ENCODE measurements around the gene KIAA0930.
"Not testable (repeated sequence)": the region's sequence is repeated elsewhere in the genome, so short reads cannot be mapped to it uniquely, and the experiment has no call there.

Gene KIAA0930

GRCh38 chr22:45259754-45260394 lies 19.2 kb upstream of the KIAA0930 start:
- no peak for DNase-seq
- Histone ChIP-seq H3K79me2 (ENCODE audit: control insufficient read depth, insufficient read depth, low read length) (no peaks in the 10 kb centered on the region), H4K5ac (ENCODE audit: low read length) (no peak overlapping the region), H3K56ac (ENCODE audit: low read length) (no peak overlapping the region), H3K4ac (ENCODE audit: low read depth, low read length) (no peak overlapping the region), H3K23ac (ENCODE audit: low read length) (no peak overlapping the region), H4K8ac (ENCODE audit: low read depth, low read length) (no peak overlapping the region), H3K27ac (ENCODE audit: low read depth, low read length) (no peak overlapping the region), H2BK15ac (replicated peaks; ENCODE audit: low read depth) (no peak overlapping the region), H3K4me3 (ENCODE audit: low read length) (no peak overlapping the region), H2BK5ac (ENCODE audit: low read length) (no peak overlapping the region), H3K27me3 (ENCODE audit: insufficient read depth, low read length, poor library complexity) (no peaks in the 10 kb centered on the region), H3K4me2 (ENCODE audit: low read length) (no peak overlapping the region), H3K9ac (ENCODE audit: low read length) (no peak overlapping the region), H2AK5ac (ENCODE audit: low read length) (no peak overlapping the region), H3K4me1 (ENCODE audit: control insufficient read depth, low read depth, low read length) (no peaks in the 10 kb centered on the region), H2BK120ac (ENCODE audit: low read depth, low read length) (no peak overlapping the region), H3K36me3 (ENCODE audit: control insufficient read depth, insufficient read depth, low read length) (no peaks in the 10 kb centered on the region), H3K18ac (ENCODE audit: low read length) (no peak overlapping the region), H3K79me1 (ENCODE audit: low read length) (no peaks in the 10 kb centered on the region)
- no CpG with 5 or more reads among the region's 10 CpGs for WGBS (ENCODE audit: extremely low coverage, insufficient coverage, low lambda C conversion rate)

- not testable (repeated sequence) for H2BK15ac ChIP-seq (replicated peaks; ENCODE audit: low read depth); H2BK5ac ChIP-seq (ENCODE audit: low read length); H3K27ac ChIP-seq (ENCODE audit: low read depth, low read length); H3K4me3 ChIP-seq (ENCODE audit: low read length); H3K56ac ChIP-seq (ENCODE audit: low read length); H3K23ac ChIP-seq (ENCODE audit: low read length); H3K79me2 ChIP-seq (ENCODE audit: control insufficient read depth, insufficient read depth, low read length); H3K4me1 ChIP-seq (ENCODE audit: control insufficient read depth, low read depth, low read length); DNase-seq; H4K8ac ChIP-seq (ENCODE audit: low read depth, low read length); H3K9ac ChIP-seq (ENCODE audit: low read length); H2AK5ac ChIP-seq (ENCODE audit: low read length); H3K36me3 ChIP-seq (ENCODE audit: control insufficient read depth, insufficient read depth, low read length); H3K79me1 ChIP-seq (ENCODE audit: low read length); H3K18ac ChIP-seq (ENCODE audit: low read length); H3K4me2 ChIP-seq (ENCODE audit: low read length); H3K4ac ChIP-seq (ENCODE audit: low read depth, low read length); H4K5ac ChIP-seq (ENCODE audit: low read length); H3K27me3 ChIP-seq (ENCODE audit: insufficient read depth, low read length, poor library complexity); H2BK120ac ChIP-seq (ENCODE audit: low read depth, low read length)
- no CpG with 5 or more reads among the region's 4 CpGs for WGBS (ENCODE audit: extremely low coverage, insufficient coverage, low lambda C conversion rate)
These were observed 17.2 kb upstream of the KIAA0930 start for GRCh38 chr22:45257941-45258340.

GRCh38 chr22:45254789-45255278 lies 14.1 kb upstream of the KIAA0930 start:
- Histone ChIP-seq H3K56ac (ENCODE audit: low read length) (peak overlapping the region; percentile 56), H3K4me3 (ENCODE audit: low read length) (no peak overlapping the region), H3K36me3 (ENCODE audit: control insufficient read depth, insufficient read depth, low read length) (no peaks in the 10 kb centered on the region), H4K5ac (ENCODE audit: low read length) (no peak overlapping the region), H3K23ac (ENCODE audit: low read length) (no peak overlapping the region), H3K18ac (ENCODE audit: low read length) (no peak overlapping the region), H3K27ac (ENCODE audit: low read depth, low read length) (no peak overlapping the region), H4K8ac (ENCODE audit: low read depth, low read length) (no peak overlapping the region), H2BK5ac (ENCODE audit: low read length) (no peak overlapping the region), H3K27me3 (ENCODE audit: insufficient read depth, low read length, poor library complexity) (no peaks in the 10 kb centered on the region), H3K79me1 (ENCODE audit: low read length) (no peaks in the 10 kb centered on the region), H2AK5ac (ENCODE audit: low read length) (no peak overlapping the region), H2BK120ac (ENCODE audit: low read depth, low read length) (no peak overlapping the region), H3K4ac (ENCODE audit: low read depth, low read length) (no peak overlapping the region), H2BK15ac (replicated peaks; ENCODE audit: low read depth) (no peak overlapping the region), H3K4me1 (ENCODE audit: control insufficient read depth, low read depth, low read length) (no peaks in the 10 kb centered on the region), H3K79me2 (ENCODE audit: control insufficient read depth, insufficient read depth, low read length) (no peaks in the 10 kb centered on the region), H3K9ac (ENCODE audit: low read length) (no peak overlapping the region), H3K4me2 (ENCODE audit: low read length) (no peak overlapping the region)
- no CpG with 5 or more reads among the region's 6 CpGs for WGBS (ENCODE audit: extremely low coverage, insufficient coverage, low lambda C conversion rate)
- DNase-seq = no peak

- Histone ChIP-seq H2BK5ac (ENCODE audit: low read length) (no peak overlapping the region), H3K4me1 (ENCODE audit: control insufficient read depth, low read depth, low read length) (no peaks in the 10 kb centered on the region)
- DNase-seq = no peak
These were observed 13.7 kb upstream of the KIAA0930 start for GRCh38 chr22:45254388-45254787.

GRCh38 chr22:45253039-45253641 lies 12.4 kb upstream of the KIAA0930 start:
- no peak overlapping the region for H2AK5ac ChIP-seq (ENCODE audit: low read length)
- H3K4me2 ChIP-seq (ENCODE audit: low read length) = no peak overlapping the region
- DNase-seq = no peak
- no peak overlapping the region for H3K4me3 ChIP-seq (ENCODE audit: low read length)
- H2BK120ac ChIP-seq (ENCODE audit: low read depth, low read length) = no peak overlapping the region
- H3K27ac ChIP-seq (ENCODE audit: low read depth, low read length) = no peak overlapping the region
- H3K4ac ChIP-seq (ENCODE audit: low read depth, low read length) = no peak overlapping the region
- no CpG with 5 or more reads among the region's 10 CpGs for WGBS (ENCODE audit: extremely low coverage, insufficient coverage, low lambda C conversion rate)
- H3K79me1 ChIP-seq (ENCODE audit: low read length) = no peaks in the 10 kb centered on the region
- no peak overlapping the region for H4K8ac ChIP-seq (ENCODE audit: low read depth, low read length)
- H4K5ac ChIP-seq (ENCODE audit: low read length) = no peak overlapping the region
- no peak overlapping the region for H3K9ac ChIP-seq (ENCODE audit: low read length)
- no peaks in the 10 kb centered on the region for H3K36me3 ChIP-seq (ENCODE audit: control insufficient read depth, insufficient read depth, low read length)
- no peaks in the 10 kb centered on the region for H3K4me1 ChIP-seq (ENCODE audit: control insufficient read depth, low read depth, low read length)
- H2BK15ac ChIP-seq (replicated peaks; ENCODE audit: low read depth) = no peak overlapping the region
- no peak overlapping the region for H3K23ac ChIP-seq (ENCODE audit: low read length)
- H3K79me2 ChIP-seq (ENCODE audit: control insufficient read depth, insufficient read depth, low read length) = no peaks in the 10 kb centered on the region
- no peak overlapping the region for H3K18ac ChIP-seq (ENCODE audit: low read length)
- H3K56ac ChIP-seq (ENCODE audit: low read length) = no peak overlapping the region
- H3K27me3 ChIP-seq (ENCODE audit: insufficient read depth, low read length, poor library complexity) = no peaks in the 10 kb centered on the region
- H2BK5ac ChIP-seq (ENCODE audit: low read length) = no peak overlapping the region

More at GRCh38 chr22:45254388-45254787, 13.7 kb upstream of the KIAA0930 start:
- Histone ChIP-seq H3K4me3 (ENCODE audit: low read length) (no peak overlapping the region), H3K4ac (ENCODE audit: low read depth, low read length) (no peak overlapping the region), H3K36me3 (ENCODE audit: control insufficient read depth, insufficient read depth, low read length) (no peaks in the 10 kb centered on the region), H2AK5ac (ENCODE audit: low read length) (no peak overlapping the region), H3K4me2 (ENCODE audit: low read length) (no peak overlapping the region), H3K23ac (ENCODE audit: low read length) (no peak overlapping the region), H4K8ac (ENCODE audit: low read depth, low read length) (no peak overlapping the region), H2BK15ac (replicated peaks; ENCODE audit: low read depth) (no peak overlapping the region), H3K27me3 (ENCODE audit: insufficient read depth, low read length, poor library complexity) (no peaks in the 10 kb centered on the region), H2BK120ac (ENCODE audit: low read depth, low read length) (no peak overlapping the region), H4K5ac (ENCODE audit: low read length) (no peak overlapping the region), H3K9ac (ENCODE audit: low read length) (no peak overlapping the region), H3K18ac (ENCODE audit: low read length) (no peak overlapping the region), H3K56ac (ENCODE audit: low read length) (peak overlapping the region; percentile 56), H3K27ac (ENCODE audit: low read depth, low read length) (no peak overlapping the region), H3K79me2 (ENCODE audit: control insufficient read depth, insufficient read depth, low read length) (no peaks in the 10 kb centered on the region), H3K79me1 (ENCODE audit: low read length) (no peaks in the 10 kb centered on the region)
- no CpG with 5 or more reads among the region's 7 CpGs for WGBS (ENCODE audit: extremely low coverage, insufficient coverage, low lambda C conversion rate)

All from mesendoderm (in vitro differentiated cells).